Omental fat pad (tissue), 4 donors: ENCODE data around the gene TMEM164. TPM values are rescaled to one million over a fixed set of nuclear protein-coding genes. Genes with fewer than 3 reads are reported as not detected.
"Not testable (repeated sequence)": the region's sequence is repeated elsewhere in the genome, so short reads cannot be mapped to it uniquely, and the experiment has no call there.

Experiments
- ATAC-seq: fragments of 150-250 bp; one replicate; pipeline ENCODE4 v1.9.1; 2016; ENCODE audit warnings: mild to moderate bottlenecking, moderate library complexity; ENCODE audit not compliant: low FRiP score
- DNase-seq: peaks from one replicate; pipeline ENCODE4 v3.0.0-alpha.2; 2019; ENCODE audit warnings: low spot score
- CTCF ChIP-seq, 3 donors: fragments of 450-650 bp; IDR thresholded peaks; one replicate each; pipeline ENCODE4 v1.5.1; 2016 to 2017; ENCODE audit warnings: antibody characterized with exemption in 3 of 3, mild to moderate bottlenecking in 3 of 3, moderate library complexity in 2 of 3
- total RNA-seq, 4 donors: library from RNA; depleted of rRNA; stranded (reverse); fragments of >200 nt; gene quantifications; one replicate each; pipeline ENCODE4 v1.1.0, GENCODE V29; 2016

Gene TMEM164
- total RNA-seq, 4 donors from 2014 or later, result 24.6 to 56.9 (median 42.1) TPM

- ATAC-seq (no peak), DNase-seq (no peak)
- no peak for TF ChIP-seq CTCF (IDR thresholded peaks at IDR 0.05)
Observed at GRCh38 chrX:109967156-109967555, 35.8 kb upstream of the TMEM164 start.

GRCh38 chrX:109970841-109971240, 32.1 kb upstream of the TMEM164 start:
- not testable (repeated sequence) for DNase-seq, ATAC-seq

- DNase-seq (no peak), ATAC-seq (no peak)
- TF ChIP-seq CTCF (IDR thresholded peaks at IDR 0.05), result no peak
Observed at GRCh38 chrX:109974906-109975655, 27.8 kb upstream of the TMEM164 start.

- not testable (repeated sequence) for ATAC-seq, DNase-seq
Observed at GRCh38 chrX:109985210-109985609, 17.7 kb upstream of the TMEM164 start.

GRCh38 chrX:109987884-109988283, 15.0 kb upstream of the TMEM164 start:
- ATAC-seq (no peak), DNase-seq (no peak)
- TF ChIP-seq CTCF (IDR thresholded peaks at IDR 0.05), result no peak

- ATAC-seq, result no peak
- DNase-seq, result no peak
- TF ChIP-seq CTCF (IDR thresholded peaks at IDR 0.05), result no peak
Observed at GRCh38 chrX:109990582-109991276, 12.2 kb upstream of the TMEM164 start.

DNA sequence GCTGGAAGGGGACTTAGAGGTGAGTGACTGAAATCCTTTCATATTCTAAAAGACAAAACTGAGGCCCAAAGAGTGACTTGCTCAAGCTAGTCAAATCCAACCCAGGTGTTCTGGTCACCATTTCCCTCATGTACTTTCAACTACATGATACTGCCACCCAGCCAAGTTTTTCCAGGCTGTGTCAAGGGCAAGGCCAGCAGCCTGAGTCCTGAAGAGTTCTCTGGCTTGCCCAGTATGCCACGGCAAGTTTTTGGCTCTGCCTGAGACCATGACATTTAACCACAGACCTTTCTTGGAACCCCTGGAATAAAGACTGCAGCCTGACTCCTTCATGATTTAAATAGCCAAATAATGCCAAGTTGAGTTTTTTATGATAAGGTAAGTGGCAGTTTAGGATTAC, 10.7 kb upstream of the TMEM164 start:
- DNase-seq, result no peak
- ATAC-seq, result no peak
- no peak for TF ChIP-seq CTCF (IDR thresholded peaks at IDR 0.05)

DNA sequence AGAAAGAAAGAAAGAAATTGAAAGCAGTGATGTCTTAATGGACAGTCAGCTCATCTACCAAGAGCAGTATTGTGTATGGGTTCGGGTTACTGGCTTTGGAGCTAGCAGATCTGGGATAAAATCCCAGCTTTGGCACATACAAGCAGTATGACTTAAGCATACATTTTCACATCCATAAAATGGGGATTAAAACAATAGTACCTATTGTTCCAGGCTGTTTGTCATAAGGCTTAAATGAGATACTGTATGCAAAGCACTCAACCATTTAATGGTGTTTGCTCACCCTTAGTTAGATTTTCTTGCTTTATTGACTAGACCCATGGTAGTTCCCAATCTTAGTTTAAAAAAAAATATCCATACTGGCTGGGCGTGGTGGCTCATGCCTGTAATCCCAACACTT, 7.8 kb upstream of the TMEM164 start:
- no peak for TF ChIP-seq CTCF (IDR thresholded peaks at IDR 0.05)
- ATAC-seq, result no peak
- DNase-seq, result no peak
